Measurements from ENCODE around the gene KAT6B.

KAT6B gene

DNA sequence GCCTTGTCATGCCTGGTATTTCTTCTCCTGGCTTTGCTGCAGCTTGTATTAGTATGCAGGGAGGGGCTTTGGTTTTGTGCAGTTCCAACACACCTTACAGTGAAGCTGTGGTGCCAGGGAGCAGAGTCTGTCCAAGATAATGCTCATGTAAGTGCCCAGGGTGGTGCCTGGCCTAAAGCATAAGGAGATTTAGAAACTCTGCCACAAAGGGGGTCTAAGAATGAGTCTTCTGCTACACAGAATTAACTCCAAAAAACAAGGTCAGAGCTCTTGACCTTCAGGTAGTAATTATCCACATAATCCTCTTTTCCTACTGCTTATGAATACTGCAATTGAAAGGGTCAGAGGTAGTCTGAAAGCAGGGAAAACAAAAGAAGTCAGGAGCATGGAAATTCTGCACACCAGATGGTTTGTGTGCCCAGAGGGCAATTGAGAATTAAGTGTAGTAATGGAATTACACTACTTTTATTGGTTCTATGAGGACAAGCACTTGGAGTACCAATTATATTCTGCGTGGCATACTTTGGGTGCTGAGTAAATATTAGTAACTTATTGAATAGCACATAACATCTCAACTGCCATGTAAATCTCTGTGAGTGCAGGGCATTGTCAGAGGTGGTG is 121.5 kb downstream of the KAT6B start:
- DNase-seq (ENCODE audit: low read depth): no peak
- TF ChIP-seq CTCF (IDR thresholded peaks at IDR 0.05; ENCODE audit: control insufficient read depth, insufficient read depth, low read depth, low read length, missing control alignments): no peak
- no peak overlapping the region for H3K4me3 ChIP-seq (ENCODE audit: control insufficient read depth, low read depth, low read length)

DNA sequence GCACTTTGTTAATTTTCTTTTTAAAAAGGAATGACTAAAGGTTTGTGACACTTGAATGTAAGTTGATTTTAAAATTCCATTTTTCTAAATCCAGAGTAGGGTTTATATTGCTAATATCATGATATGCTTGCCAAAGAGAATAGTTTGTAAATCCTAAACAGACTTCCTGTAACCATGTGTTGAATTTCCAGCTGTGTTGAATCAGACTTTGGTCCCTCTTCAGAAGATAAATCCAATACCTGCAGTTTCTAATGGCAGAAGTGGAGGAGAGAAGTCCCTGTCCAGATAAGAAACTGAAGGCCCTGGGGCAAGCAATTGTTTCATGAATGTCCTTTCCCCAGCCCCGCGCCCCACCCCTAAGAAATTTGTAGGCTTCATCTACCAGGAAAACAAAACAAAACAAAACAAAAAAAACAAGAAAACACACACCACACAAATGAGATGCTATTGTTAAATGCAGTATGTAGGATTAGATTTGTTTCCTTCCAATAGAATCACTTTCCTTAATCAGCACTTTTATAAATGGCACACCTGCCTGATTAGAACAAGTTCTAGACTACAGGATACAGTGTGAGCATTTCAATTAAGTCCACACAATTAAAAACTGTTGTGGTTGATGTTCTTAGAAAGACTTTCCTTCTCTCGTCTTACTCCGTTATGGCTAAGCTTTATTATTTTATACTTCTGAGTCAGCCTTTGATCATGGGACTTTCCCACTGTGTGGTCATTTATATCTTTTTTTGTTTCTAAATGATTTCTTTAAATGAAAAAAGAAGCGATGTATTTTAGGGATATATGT is 122.8 kb downstream of the KAT6B start:
- DNase-seq (ENCODE audit: low read depth): no peak
- TF ChIP-seq CTCF (IDR thresholded peaks at IDR 0.05; ENCODE audit: control insufficient read depth, insufficient read depth, low read depth, low read length, missing control alignments): no peak
- H3K4me3 ChIP-seq (ENCODE audit: control insufficient read depth, low read depth, low read length): no peak overlapping the region

GRCh38 chr10:74949843-74950765 is 123.7 kb downstream of the KAT6B start:
- DNase-seq (ENCODE audit: low read depth): no peak
- no peak overlapping the region; the same call in 1 of the 2 replicates for H3K4me3 ChIP-seq (ENCODE audit: control insufficient read depth, low read depth, low read length)
- TF ChIP-seq CTCF (IDR thresholded peaks at IDR 0.05; ENCODE audit: control insufficient read depth, insufficient read depth, low read depth, low read length, missing control alignments): no peak

DNA sequence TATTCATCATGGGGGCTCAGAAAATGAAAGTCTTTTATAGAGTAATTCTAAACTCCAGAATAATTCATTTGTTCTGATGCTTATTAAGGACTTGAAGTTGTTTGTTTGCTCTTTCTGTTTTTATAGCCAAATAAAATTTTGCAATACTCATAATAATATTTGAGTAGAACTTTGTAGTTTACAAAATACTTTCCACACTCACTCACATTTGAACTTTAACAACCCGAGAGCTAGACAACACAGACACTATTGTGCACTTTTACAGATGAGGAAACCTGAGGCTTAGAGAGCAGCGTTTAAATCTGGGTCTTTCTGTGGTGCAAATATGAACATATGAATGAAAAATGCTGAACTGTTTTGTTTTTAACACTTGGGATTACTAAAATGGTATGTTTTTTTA is 126.8 kb downstream of the KAT6B start:
- no peak overlapping the region for H3K4me3 ChIP-seq (ENCODE audit: control insufficient read depth, low read depth, low read length)
- no peak for TF ChIP-seq CTCF (IDR thresholded peaks at IDR 0.05; ENCODE audit: control insufficient read depth, insufficient read depth, low read depth, low read length, missing control alignments)
- no peak for DNase-seq (ENCODE audit: low read depth)

- no peak for TF ChIP-seq CTCF (IDR thresholded peaks at IDR 0.05; ENCODE audit: control insufficient read depth, insufficient read depth, low read depth, low read length, missing control alignments)
- no peak overlapping the region for H3K4me3 ChIP-seq (ENCODE audit: control insufficient read depth, low read depth, low read length)
- DNase-seq (ENCODE audit: low read depth): no peak
Measured at GRCh38 chr10:74955796-74956195, 129.4 kb downstream of the KAT6B start.

DNA sequence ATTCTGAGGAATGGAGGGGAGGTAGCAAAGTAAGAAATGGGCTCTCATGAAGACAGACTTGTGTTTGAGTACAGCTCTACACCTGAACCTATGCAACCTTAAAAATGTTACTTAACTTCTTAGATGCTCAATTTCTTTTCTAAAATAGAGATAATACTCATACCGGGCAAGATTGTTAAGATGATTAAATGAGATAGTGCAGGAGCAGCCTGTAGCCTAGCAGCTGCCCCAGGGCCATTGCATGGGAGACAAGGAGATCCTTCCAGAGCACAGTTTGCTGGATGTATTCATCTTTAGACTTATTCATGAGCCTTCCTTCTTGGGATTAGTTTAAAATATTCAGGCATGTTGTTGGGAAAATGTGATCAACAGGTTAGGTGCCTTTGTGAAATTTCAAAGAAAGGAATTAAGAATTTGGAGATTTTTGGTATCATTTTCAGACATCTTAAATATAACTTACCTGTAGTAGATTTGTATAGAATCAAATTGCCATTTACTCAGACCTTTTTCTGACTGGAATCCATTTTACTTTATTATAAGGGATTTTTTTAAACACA is 130.2 kb downstream of the KAT6B start:
- no peak for DNase-seq (ENCODE audit: low read depth)
- TF ChIP-seq CTCF (IDR thresholded peaks at IDR 0.05; ENCODE audit: control insufficient read depth, insufficient read depth, low read depth, low read length, missing control alignments): no peak
- no peak overlapping the region for H3K4me3 ChIP-seq (ENCODE audit: control insufficient read depth, low read depth, low read length)
